Measurements from ENCODE around the gene JARID2.
A peak's percentile ranks its signal among the peaks of the same experiment; 100 is the strongest.

The JARID2 gene

DNA sequence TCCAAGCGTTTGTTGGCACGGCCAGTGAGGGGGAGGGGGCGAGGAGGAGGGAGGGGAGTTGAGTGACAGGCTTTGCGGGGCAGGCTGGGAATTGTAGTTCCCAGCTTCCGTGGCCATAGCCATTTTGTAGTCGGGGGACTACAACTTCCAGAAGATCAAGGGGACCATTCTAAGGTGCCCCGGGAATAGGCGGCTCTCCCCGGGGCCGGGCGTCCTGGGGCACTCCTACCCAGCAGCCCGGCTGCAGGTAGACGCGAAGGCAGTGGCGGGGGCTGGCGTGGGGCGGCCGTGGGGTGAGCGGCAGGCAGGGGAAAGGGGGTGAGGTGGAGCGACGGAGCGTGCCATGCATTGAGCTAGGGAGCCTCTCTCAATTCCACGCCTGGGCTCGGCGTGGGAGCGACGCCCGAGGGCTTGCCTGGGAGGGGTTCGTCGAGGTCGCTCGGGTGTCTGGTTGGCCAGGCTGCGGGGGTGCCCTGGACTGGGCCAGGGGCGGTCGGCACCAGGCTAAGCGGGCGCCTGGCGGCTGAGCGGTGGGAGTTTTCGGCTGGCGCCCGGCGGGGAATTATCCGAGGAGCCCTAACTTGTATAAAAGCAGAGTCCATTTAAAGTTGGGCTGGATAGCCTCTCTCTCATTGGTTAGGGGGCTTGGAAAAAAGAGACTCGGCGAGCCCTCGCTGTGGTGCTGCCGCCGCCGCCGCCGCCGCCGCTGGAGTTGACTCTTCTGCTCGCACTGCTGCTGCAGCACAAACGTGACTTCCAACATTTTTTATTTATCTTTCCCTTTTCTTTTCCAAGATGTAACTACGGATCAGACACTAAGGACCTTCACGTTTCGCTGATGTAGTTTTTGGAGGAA, at the start of gene JARID2:
Gene JARID2 (plus strand): TSS at position 709 of the 856 bp plus-strand sequence. CDS start 471 bp downstream, outside the sequence.
- DNase-seq (ENCODE audit: low read depth in 2 of 2): peak; percentile 82 to 86

DNA sequence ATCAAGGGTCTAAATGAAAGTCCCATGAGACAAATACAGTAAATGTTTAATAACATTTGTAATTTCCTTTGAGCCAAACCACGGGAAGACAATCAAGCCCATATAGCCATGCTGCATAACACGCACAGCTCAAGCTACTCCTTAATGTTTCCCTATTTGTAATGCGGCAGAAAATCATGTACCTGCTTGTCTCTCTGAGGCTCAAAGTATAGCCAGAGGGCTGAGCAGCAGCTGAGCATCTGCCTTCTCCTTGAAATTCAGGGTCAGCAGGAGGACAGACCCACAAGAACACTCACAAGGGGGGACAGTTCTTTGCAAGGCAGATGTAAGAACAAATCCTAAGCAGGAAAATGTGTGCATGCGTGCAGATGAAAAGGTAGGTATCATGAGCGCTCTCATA, 45.8 kb upstream of the JARID2 start:
- DNase-seq (ENCODE audit: low read depth in 2 of 2): no peak

DNA sequence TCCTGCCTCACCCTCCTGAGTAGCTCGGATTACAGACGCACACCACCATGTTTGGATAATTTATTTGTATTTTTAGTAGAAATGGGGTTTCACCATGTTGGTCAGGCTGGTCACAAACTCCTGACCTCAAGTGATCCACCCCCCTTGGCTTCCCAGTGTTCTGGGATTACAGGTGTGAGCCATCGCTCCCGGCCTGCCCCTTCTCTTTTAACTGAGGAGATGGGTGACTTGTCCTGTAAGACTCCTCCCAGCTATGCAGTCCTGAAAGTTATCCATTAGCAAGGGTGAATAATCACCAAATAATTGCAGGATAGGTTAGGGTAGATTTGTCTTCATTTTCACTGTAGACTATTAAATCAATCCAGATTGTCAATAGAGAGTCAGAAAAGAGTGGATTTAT, 40.5 kb upstream of the JARID2 start:
- no peak for DNase-seq (ENCODE audit: low read depth in 2 of 2)

DNA sequence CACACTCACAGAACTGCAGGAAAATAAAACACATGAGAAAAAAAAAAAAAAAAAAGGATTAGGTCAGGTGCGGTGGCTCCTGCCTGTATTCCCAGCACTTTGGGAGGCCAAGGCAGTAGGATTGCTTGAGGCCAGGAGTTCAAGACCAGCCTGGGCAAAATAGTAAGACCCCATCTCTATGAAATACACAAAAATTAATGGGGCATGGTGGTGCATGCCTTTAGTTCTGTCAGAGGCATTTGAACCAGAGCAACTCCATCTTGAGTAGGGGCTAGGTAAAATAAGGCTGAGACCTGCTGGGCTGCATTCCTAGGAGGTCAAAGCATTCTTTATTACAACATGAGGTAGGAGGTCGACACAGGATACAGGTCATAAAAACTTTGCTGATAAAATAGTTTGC, 39.0 kb upstream of the JARID2 start:
- DNase-seq (ENCODE audit: low read depth in 2 of 2): no peak

DNA sequence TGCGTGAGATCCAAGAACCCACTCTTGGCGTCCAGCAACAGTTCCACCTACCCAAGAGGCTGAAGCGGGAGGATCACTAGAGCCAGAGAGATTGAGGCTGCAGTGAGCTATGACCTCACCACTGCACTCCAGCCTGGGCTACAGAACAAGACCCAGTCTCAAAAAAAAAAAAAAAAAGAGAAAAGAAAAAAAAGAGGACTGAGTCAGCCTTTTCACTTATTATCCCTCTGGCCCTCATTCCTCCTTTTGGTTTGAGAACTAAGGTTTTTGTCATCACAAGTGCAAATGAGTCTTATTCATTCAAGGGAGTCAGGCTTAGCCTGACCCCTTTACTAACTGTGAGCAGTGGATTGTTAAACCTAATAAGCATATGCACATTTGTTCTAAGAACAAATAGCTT, 37.9 kb upstream of the JARID2 start:
- no peak for DNase-seq (ENCODE audit: low read depth in 2 of 2)

DNA sequence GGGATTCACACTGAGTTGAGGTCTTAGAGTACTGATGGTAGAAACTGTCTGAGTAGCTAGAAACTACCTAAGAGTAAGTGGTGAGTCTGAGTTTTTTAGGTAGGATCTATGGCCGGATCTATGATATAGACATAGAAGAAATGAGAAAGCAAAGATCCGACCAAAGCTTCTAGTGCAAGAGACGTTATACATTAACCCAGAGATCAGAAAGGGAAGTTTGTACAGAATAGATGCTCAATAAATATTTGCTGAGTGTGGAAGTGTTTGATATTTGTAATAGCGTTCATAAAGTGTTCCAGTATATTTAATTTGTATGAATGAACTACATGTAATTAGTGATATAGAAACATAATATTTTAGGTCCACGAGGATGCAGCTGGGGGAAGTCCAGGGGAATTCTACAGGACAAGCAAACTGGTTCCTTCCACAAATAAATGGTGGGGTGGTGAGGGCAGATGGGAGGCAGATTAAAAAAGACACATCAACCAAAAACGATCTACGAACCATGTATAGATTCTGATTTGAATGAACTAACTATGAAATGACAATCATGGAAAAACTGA, 31.9 kb upstream of the JARID2 start:
- no peak for DNase-seq (ENCODE audit: low read depth in 2 of 2)

DNA sequence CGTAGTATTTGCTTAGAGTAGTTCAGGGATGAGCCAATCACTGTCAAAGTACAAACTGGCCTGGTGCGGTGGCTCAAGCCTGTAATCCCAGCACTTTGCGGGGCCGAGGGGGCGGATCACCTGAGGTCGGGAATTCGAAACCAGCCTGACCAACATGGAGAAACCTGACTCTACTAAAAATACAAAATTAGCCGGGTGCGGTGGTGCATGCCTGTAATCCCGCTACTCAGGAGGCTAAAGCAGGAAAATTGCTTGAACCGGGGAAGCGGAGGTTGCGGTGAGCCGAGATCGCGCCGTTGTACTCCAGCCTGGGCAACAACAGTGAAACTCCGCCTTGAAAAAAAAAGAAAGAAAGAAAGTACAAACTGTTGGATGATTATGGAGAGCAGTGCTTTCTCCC, 27.5 kb upstream of the JARID2 start:
- DNase-seq (ENCODE audit: low read depth in 2 of 2): no peak

DNA sequence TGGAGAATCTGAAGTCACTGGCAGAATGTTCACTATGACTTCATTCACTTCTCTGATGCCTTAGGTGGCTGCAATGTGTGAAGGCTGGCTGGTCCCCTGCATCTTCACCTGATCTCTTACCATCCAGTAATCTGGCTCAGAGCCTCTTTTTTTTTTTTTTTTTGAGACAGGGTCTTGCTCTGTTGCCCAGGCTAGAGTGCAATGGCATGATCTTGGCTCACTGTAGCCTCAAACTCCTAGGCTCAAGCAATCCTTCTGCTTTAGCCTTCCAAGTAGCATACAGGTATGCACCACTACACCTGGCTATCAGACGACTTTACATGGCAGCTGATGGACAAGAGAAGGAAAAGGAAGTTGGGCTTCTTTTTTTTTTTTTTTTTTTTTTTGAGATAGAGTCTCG, 25.8 kb upstream of the JARID2 start:
- DNase-seq (ENCODE audit: low read depth in 2 of 2): no peak

DNA sequence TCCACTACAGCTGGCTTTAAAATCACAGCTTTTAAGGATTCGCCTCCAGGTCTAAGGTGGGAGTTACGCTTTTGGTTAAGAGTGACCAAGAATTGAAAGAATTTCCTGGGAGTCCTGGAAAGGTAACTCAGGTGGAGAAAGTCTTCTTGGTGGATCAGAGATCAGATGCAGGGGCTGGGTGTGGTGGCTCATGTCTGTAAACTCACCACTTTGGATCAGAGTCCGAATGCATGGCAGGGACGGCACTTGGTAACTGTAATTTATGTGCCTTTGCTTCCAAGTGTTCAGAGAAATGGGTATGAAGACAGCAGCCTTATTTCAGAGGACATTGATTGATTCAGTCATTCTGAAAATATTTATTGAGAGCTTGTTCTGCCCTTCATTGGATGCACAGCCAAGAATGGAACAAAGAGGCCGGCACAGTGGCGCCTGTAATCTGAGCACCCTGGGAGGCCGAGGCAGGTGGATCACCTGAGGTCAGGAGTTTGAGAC, 18.0 kb upstream of the JARID2 start:
- no peak for DNase-seq (ENCODE audit: low read depth in 2 of 2)

DNA sequence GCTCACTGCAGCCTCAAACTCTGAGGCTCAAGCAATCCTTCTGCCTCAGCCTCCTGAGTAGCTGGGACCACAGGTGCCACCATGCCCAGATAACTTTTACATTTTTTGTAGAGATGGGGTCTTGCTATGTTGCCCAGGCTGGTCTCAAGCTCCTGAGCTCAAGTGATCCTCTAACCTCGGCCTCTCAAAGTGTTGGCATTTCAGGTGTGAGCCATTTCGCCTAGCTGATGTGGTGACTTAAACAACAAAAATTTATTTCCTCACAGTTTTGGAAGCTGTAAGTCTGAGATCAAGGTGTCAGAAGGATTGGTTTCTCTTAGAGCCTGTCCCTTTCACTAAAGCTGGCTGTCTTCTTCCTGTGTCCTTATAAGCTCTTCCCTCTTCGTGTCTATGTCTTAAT, 15.0 kb upstream of the JARID2 start:
- DNase-seq (ENCODE audit: low read depth in 2 of 2): no peak

DNA sequence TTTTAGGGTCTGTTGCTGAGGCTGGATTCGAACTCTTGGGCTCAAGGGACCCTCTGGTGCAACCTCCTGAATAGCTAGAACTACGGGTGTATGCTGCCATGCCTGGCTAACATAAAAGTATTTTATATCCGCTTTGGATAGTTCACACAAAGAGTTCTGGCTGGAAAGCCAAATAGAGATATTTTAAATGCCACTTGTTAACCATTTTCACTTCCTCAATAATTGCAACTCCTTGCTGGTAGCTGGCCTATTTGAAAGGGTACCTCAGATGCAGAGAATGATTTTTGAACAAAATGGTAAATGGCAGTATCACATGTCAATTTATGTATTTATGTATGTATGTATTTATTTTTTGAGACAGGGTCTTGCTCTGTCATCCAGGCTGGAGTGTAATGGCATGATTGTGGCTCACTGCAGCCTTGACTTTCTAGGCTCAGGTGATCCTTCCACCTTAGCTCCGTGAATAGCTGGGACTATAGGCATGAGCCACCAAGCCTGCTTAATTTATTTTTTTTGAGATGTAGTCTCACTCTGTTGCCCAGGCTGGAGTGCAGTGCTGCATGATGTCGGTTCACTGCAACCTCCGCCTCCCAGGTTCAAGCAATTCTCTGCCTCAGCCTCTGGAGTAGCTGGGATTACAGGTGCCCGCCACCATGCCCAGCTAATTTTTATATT, 12.9 kb upstream of the JARID2 start:
- DNase-seq (ENCODE audit: low read depth in 2 of 2): no peak

DNA sequence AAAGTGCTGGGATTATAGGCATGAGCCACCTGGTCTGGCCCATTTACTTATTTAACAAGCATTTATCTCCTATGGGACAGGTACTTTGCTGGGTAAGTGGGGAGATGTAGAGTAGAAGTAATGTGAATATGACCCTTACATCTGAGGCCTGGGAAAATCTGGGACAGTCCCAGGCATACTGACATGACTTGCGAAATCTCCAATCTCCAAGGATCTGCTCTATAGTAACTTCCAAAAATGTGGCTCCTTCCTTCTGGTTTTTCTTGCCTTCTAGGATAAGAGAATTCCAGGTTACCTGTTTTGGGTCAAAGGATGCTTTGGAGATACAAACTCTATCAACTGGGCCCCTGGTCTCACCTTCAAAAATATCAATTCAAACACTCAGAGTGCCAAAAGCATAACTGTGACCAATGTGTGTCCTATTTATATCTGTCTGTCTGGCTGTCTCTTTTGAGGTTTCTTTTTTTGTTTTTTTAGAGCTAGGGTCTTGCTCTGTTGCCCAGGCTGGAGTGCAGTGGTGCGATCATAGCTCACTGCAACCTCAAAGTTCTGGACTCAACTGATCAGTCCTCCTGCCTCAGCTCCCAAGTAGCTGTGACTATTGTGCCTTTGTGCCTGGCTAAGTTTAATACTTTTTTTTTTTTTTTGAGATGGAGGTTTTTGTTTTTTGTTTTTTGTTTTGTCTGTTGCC, 11.7 kb upstream of the JARID2 start:
- no peak for DNase-seq (ENCODE audit: low read depth in 2 of 2)

DNA sequence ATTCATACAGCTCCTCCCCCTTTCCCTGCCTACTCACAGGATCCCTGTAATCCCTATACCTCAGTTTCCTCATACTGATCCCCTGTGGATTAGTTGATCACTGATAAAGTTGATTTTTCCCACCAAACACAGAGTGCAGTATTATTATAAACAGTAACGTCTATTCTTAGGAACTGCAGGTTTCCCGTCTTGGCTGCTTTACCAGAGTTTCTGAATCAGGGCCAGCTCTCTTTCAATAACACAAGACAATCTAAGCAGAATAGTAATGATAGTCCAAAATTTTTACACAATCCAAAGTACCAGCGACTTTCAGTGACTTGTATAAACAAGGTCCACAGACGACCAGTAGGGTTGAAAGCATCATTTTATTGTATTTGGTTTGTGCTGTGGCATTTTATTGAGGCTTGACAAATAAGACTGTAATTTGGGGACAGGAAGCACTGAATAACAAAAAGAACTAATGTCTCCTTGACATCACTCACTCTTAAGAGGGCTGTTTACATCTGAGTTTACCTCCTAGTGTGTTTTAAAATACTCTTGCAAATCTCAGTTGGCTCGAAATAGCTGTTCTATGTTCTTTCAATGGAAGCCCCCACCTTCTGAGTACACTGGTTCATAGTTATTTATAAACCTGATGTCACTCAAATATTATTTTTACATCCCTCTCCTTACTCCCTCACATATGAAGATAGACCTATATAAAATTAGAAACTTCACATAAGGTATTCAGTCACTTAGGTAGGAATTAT, 6.1 kb upstream of the JARID2 start:
- no peak for DNase-seq (ENCODE audit: low read depth in 2 of 2)

DNA sequence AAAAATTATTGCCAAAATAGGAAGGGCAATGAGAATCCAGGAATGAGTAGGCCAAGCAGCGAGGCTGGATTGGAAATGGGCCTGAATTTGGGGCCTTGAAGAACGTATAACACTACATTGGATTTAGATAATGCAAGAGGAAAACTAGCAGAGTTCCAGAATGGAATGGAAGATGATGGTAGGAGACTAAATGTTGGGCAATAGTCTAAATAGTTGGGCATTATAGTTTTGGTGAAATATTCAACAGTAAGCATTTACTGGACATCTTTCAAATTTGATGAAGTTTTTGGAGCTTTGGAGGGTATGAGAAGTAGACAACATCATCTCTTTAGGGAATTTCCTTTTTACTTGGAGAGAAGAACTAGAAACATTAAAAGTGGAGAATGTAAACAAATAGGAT, 3.4 kb upstream of the JARID2 start:
- no peak for DNase-seq (ENCODE audit: low read depth in 2 of 2)

DNA sequence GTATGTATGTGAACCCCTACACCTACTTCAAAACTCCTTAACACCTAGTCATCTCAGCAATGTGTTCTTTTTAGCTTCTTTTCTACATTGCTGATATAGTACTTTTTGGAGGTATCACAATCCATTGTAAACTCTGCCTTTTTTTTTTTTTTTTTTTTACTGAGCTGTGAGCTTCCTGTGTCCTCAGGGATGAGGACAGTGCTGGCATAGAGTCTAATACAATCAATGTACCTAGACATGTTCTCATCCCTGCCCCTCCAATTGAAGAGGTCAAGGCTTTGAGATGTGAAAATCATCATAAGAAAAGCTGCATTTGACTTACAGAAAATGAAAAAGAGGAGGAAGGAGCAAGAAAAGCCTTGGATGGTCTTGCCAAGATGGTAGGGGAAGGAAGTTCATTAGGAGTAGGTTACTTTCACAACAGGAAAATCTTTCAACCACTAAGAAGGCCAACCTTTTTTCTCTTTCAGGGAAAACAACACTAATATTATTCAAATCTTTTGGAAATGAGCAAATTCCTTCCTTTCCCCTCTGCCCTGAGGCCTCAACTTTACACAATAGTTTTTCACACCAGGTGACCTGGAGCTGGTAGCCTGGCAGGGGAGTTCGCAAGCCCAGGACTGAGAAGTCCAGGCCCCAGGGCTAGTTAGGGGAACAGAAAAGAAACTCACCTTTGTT, 2.8 kb upstream of the JARID2 start:
- no peak for DNase-seq (ENCODE audit: low read depth in 2 of 2)

DNA sequence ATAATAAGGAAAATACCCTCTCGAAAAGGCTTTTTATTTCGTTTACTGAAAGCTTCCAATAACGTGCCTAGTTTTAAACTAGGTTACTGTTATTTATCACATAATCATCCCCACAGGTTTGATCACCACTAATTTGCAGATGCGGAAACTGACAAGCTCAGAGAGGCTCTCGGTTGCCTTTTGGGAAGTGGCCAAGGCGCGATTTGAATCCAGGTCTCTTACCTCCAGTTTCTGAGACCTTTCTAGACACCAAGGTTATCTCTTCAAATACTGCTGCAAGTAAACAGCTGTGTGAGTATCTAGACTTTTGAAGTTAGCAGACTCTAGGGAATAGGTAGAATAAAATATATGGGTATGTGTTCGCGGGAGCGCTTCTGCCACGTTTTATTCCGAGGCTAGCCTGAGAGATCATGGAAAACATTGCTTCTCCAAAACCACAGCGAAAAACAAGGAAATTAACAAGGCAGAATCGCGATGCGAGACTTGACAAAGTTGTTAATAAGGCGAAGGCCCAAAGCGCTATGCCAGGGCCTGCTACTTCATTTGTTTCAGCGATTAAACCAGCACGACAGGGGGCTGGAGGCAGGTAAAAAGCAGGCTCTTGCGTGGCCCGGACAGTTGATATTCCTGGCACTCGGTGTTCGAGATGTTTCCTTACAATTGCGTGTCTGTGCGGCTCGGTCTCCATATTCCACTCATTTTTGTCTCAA, 1.8 kb upstream of the JARID2 start:
- DNase-seq (ENCODE audit: low read depth in 2 of 2): no peak

DNA sequence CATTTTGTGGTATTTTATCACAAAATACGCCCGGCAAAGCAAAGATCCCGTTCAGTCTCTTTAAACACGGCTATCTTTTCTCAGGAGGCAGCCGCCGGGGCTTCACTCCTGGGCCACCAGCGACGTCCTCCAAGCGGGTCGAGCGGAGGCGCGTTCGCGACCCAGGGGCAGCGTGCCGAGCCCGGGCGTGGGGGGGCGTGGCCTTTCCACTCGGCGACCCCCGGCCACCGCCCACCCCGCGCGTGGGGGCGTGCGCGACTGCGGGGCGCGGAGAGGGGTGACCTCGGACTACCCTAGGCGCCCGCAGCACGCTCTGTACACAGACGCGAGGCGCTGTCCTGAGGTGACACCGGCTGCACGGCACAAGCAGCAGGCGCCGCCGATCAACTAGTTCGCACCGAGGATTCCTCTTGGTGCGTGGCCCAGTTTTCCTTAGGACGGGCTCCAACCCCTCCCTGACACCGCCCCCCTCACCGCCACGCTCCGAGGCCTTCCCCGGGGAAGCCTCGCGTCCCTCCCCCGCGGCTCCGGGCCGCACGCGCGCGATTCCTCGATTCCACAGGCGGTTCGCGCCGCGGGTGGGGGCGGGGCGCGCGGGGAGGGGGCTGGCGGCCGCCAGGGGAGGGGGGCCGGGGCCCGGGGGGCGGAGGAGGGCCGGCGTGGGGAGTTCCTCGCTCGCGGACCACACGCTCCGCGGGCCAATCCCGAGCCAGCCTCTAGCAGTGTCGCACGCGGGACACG, 1.1 kb upstream of the JARID2 start:
- DNase-seq (ENCODE audit: low read depth in 2 of 2): peak in 1 of 2 donors; percentile 35

DNA sequence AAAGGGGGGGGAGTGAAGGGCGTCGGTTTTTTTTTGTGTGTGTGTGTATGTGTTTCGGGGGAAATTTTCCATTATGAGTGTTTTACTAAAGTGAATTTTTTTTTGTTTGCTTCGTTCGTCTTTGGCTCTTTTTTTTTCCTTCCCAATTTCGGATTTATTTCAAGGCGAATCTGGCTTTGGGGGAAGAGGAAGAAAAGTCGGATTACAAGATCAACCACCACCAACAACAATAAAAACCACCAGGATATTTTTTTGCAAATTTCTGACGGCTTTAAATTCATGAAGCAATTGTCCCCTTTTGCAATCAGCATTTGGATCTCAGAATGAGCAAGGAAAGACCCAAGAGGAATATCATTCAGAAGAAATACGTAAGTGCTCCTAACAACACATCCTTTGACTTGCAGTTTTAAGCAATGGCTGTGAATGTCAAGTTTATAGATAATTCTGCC, 372 bp downstream of the JARID2 start:
- no peak for DNase-seq (ENCODE audit: low read depth in 2 of 2)
